PC-9 (cell line): Measurements from ENCODE around the gene SLC46A2.

Experiments
- CTCF ChIP-seq: fragments of 200-600 bp; sonication (generic); conservative IDR thresholded peaks from 2 replicates; pipeline ENCODE4 v1.6.1; 2017; ENCODE audit warnings: mixed run types, antibody characterized with exemption, mild to moderate bottlenecking, moderate library complexity
- EZH2 ChIP-seq: fragments of 200-600 bp; sonication (generic); IDR thresholded peaks from 2 replicates; pipeline ENCODE4 v1.8.0; 2017; ENCODE audit warnings: antibody characterized with exemption, low read depth

DNA sequence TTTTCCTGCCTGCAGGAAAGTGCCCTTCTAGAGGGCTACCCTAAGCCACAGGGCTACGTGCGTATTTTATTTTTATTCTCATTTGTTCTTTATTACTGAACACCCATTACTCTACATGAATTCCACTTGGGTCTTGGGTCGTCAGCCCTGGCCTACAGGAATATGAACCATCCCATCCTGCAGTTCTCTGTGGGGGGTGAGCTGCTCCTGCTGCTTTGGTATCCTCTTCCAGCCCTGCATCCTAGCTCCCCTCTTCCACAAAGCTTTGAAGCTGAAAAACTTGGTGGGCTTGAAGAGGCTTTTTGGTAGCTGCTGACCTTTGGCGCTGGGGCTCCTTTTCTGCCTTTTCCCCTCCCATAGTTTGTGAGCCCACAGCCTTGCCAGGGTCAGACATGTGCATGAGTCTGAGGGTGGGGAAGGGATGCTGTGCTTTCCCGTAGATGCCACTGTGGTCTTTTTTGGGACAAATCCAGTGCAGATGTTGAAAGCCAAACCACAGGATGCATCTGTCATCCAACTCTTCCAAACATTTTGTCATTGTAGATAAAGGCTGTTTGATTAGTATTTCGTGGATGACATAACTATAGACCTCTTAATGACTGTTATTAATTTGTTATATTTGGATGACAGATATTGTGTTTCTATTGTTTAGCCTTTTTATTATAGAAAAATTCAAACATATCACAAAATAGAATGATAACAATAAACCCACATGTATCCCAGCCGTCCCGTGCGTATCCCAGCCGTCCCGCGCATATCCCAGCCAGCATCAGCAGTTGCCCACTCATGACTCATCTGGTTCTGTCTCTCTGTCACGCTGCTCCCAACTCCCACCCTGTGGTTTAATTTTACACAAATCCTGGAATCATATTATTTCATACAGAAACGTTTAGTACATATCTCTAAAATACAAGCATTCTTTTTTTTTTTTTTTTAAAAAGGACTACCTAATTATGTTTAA is 43.9 kb downstream of the SLC46A2 start:
- no peak for TF ChIP-seq CTCF
- TF ChIP-seq EZH2 = no peak
